HEK293 (cell line): Measurements from ENCODE around the gene USP32.

Experiments
- ZNF549 ChIP-seq: fragments of 450-650 bp; IDR thresholded peaks from 2 replicates; pipeline ENCODE4 v1.5.1; 2018; ENCODE audit warnings: missing biosample characterization, missing genetic modification characterization, mild to moderate bottlenecking, inconsistent platforms, moderate library complexity
- TF ChIP-seq, protein P1 (sequence below): fragments of 450-650 bp; formaldehyde crosslinking; IDR thresholded peaks from 2 replicates; pipeline ENCODE4 v1.5.1; 2016; ENCODE audit warnings: missing biosample characterization, missing genetic modification characterization

DNA sequence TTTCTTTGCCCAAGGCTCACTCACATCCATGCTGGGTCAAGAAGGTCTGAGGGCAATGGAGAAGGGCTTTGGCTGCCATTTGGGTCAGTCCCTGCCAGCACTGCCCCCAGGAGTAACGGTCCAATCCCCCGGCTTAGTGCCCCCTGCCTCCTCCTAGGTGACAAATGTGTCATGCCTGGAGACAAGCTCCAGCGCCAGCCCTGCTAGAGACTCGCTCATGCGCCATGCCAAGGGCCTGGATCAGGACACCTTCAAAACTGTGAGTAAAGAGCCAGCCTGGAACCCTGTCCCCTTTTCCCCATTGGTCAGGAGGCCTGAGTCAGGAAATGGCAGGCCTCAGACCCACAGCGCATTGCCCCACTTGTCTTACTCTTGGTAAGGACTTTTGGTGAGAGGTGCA, 33.7 kb upstream of the USP32 start:
- TF ChIP-seq, protein P1, sequence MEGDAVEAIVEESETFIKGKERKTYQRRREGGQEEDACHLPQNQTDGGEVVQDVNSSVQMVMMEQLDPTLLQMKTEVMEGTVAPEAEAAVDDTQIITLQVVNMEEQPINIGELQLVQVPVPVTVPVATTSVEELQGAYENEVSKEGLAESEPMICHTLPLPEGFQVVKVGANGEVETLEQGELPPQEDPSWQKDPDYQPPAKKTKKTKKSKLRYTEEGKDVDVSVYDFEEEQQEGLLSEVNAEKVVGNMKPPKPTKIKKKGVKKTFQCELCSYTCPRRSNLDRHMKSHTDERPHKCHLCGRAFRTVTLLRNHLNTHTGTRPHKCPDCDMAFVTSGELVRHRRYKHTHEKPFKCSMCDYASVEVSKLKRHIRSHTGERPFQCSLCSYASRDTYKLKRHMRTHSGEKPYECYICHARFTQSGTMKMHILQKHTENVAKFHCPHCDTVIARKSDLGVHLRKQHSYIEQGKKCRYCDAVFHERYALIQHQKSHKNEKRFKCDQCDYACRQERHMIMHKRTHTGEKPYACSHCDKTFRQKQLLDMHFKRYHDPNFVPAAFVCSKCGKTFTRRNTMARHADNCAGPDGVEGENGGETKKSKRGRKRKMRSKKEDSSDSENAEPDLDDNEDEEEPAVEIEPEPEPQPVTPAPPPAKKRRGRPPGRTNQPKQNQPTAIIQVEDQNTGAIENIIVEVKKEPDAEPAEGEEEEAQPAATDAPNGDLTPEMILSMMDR: no peak
- no peak for TF ChIP-seq ZNF549 (tag by site-specific recombination)
